AG09309 (cell line): ENCODE measurements around the gene STEAP1B.

Source experiments
- DNase-seq: peaks from one replicate; pipeline ENCODE4 v3.0.0-alpha.2; 2010; ENCODE audit warnings: low read depth
- H3K4me3 ChIP-seq: 2 replicates; pipeline ENCODE4 v1.5.1; 2011; ENCODE audit warnings: mild to moderate bottlenecking, low read depth, low read length, moderate library complexity; ENCODE audit not compliant: control insufficient read depth
- CTCF ChIP-seq: IDR thresholded peaks from 2 replicates; pipeline ENCODE4 v1.5.1; 2011; ENCODE audit warnings: mild to moderate bottlenecking, low read depth, low read length, inconsistent platforms; ENCODE audit not compliant: insufficient read depth, control insufficient read depth; ENCODE audit errors: missing control alignments

Gene STEAP1B

GRCh38 chr7:22413211-22413610 is 86.8 kb downstream of the STEAP1B start:
- no peak overlapping the region for H3K4me3 ChIP-seq
- DNase-seq: no peak
- no peak for TF ChIP-seq CTCF

GRCh38 chr7:22411977-22412693 is 87.9 kb downstream of the STEAP1B start:
- DNase-seq: no peak
- H3K4me3 ChIP-seq: no peak overlapping the region
- TF ChIP-seq CTCF: no peak

- no peak for DNase-seq
- TF ChIP-seq CTCF: no peak
- H3K4me3 ChIP-seq: no peak overlapping the region
Measured at GRCh38 chr7:22406715-22407114, 93.3 kb downstream of the STEAP1B start.

GRCh38 chr7:22404421-22405023 is 95.5 kb downstream of the STEAP1B start:
- no peak overlapping the region for H3K4me3 ChIP-seq
- TF ChIP-seq CTCF: no peak
- DNase-seq: no peak

- no peak overlapping the region for H3K4me3 ChIP-seq
- no peak for DNase-seq
- TF ChIP-seq CTCF: no peak
Measured at GRCh38 chr7:22403344-22403743, 96.6 kb downstream of the STEAP1B start.

- no peak for DNase-seq
- no peak overlapping the region for H3K4me3 ChIP-seq
- no peak for TF ChIP-seq CTCF
Measured at GRCh38 chr7:22402250-22402649, 97.7 kb downstream of the STEAP1B start.
